GM23338 (cell line): Measurements from ENCODE around the gene CEP72. TPM values are rescaled to one million over a fixed set of nuclear protein-coding genes. Genes with fewer than 3 reads are reported as not detected.

Source experiments
- ATAC-seq: fragments of 200-7000 bp; cut with Tn5 transposase; 3 replicates; pipeline ENCODE4 v1.9.1; 2020
- DNase-seq: peaks from one replicate; pipeline ENCODE4 v3.0.0-alpha.2; 2015; ENCODE audit warnings: low spot score
- H2AFZ ChIP-seq: fragments of 200-600 bp; sonication (generic); 2 replicates; pipeline ENCODE4 v1.8.0; 2016; ENCODE audit warnings: antibody characterized with exemption, mild to moderate bottlenecking, moderate library complexity
- H3F3A ChIP-seq: fragments of 200-600 bp; sonication (generic); replicated peaks from 2 replicates; pipeline ENCODE4 v1.8.0; 2017; ENCODE audit warnings: antibody characterized with exemption, mixed run types, low read depth
- H3K27ac ChIP-seq: fragments of 200-600 bp; sonication (generic); 2 replicates; pipeline ENCODE4 v1.6.1; 2016; ENCODE audit warnings: low read depth
- H3K27me3 ChIP-seq: fragments of 200-600 bp; sonication (generic); 2 replicates; pipeline ENCODE4 v1.8.0; 2016; ENCODE audit warnings: mild to moderate bottlenecking, mixed run types, moderate library complexity; ENCODE audit not compliant: insufficient read depth
- H3K36me3 ChIP-seq: fragments of 200-600 bp; sonication (generic); 2 replicates; pipeline ENCODE4 v1.8.0; 2016; ENCODE audit warnings: mild to moderate bottlenecking; ENCODE audit not compliant: insufficient read depth
- H3K4me1 ChIP-seq: fragments of 200-600 bp; sonication (generic); 2 replicates; pipeline ENCODE4 v1.8.0; 2016; ENCODE audit warnings: mild to moderate bottlenecking, moderate library complexity; ENCODE audit not compliant: insufficient read depth
- H3K4me2 ChIP-seq: fragments of 200-600 bp; sonication (generic); 2 replicates; pipeline ENCODE4 v1.7.1; 2017; ENCODE audit warnings: mixed run types
- H3K4me3 ChIP-seq: fragments of 200-600 bp; sonication (generic); 2 replicates; pipeline ENCODE4 v1.6.1; 2016; ENCODE audit warnings: mixed run types
- H3K79me2 ChIP-seq: fragments of 200-600 bp; sonication (generic); replicated peaks from 2 replicates; pipeline ENCODE4 v1.8.0; 2017; ENCODE audit warnings: mild to moderate bottlenecking; ENCODE audit not compliant: insufficient read depth
- H3K9me2 ChIP-seq: fragments of 200-600 bp; sonication (generic); 2 replicates; pipeline ENCODE4 v1.8.0; 2017; ENCODE audit not compliant: insufficient read depth
- H4K20me1 ChIP-seq: fragments of 200-600 bp; sonication (generic); replicated peaks from 2 replicates; pipeline ENCODE4 v1.8.0; 2017; ENCODE audit warnings: mild to moderate bottlenecking; ENCODE audit not compliant: insufficient read depth
- H3K27ac Mint-ChIP-seq: 2 replicates; pipeline ENCODE4 v1.8.0; 2020; ENCODE audit warnings: inconsistent platforms, mild to moderate bottlenecking, moderate library complexity, mixed read lengths
- H3K27me3 Mint-ChIP-seq: 3 replicates; pipeline ENCODE4 v1.8.0; 2022; ENCODE audit warnings: low read depth, mild to moderate bottlenecking, moderate library complexity, mixed read lengths, inconsistent platforms; ENCODE audit not compliant: insufficient read depth, poor library complexity
- H3K36me3 Mint-ChIP-seq: 3 replicates; pipeline ENCODE4 v1.8.0; 2021; ENCODE audit warnings: low read depth, mild to moderate bottlenecking, inconsistent platforms, moderate library complexity, mixed read lengths
- H3K4me1 Mint-ChIP-seq: 3 replicates; pipeline ENCODE4 v1.8.0; 2020; ENCODE audit warnings: mild to moderate bottlenecking, inconsistent platforms, mixed read lengths
- H3K4me3 Mint-ChIP-seq: 3 replicates; pipeline ENCODE4 v1.8.0; 2021; ENCODE audit warnings: moderate library complexity, mild to moderate bottlenecking, inconsistent platforms, mixed read lengths
- H3K9me3 Mint-ChIP-seq: 3 replicates; pipeline ENCODE4 v1.8.0; 2020; ENCODE audit warnings: moderate library complexity, mild to moderate bottlenecking, inconsistent platforms, mixed read lengths
- CREB1 ChIP-seq: fragments of 250-450 bp; sonication (Bioruptor Pico); IDR thresholded peaks from 2 replicates; pipeline ENCODE4 v1.5.0; 2020; ENCODE audit warnings: low read depth, mild to moderate bottlenecking, moderate library complexity
- ETS1 ChIP-seq: IDR thresholded peaks from 2 replicates; pipeline ENCODE4 v1.6.1; 2016; ENCODE audit warnings: antibody characterized with exemption
- EZH2phosphoT487 ChIP-seq: fragments of 200-600 bp; sonication (generic); IDR thresholded peaks from one replicate; pipeline ENCODE4 v1.8.1; 2018; ENCODE audit warnings: antibody characterized with exemption; ENCODE audit not compliant: unreplicated experiment
- ZNF114 ChIP-seq: fragments of 250-450 bp; sonication (Bioruptor Pico); IDR thresholded peaks from 2 replicates; pipeline ENCODE4 v1.5.0; 2020; ENCODE audit warnings: mild to moderate bottlenecking, moderate library complexity
- ZNF331 ChIP-seq: fragments of 250-450 bp; sonication (Bioruptor Pico); IDR thresholded peaks from 2 replicates; pipeline ENCODE4 v1.5.0; 2020; ENCODE audit warnings: low read depth, mild to moderate bottlenecking, moderate library complexity
- ZNF462 ChIP-seq: fragments of 250-450 bp; sonication (Bioruptor Pico); IDR thresholded peaks from 2 replicates; pipeline ENCODE4 v1.5.0; 2020; ENCODE audit warnings: mild to moderate bottlenecking, moderate library complexity
- polyA plus RNA-seq: library from polyadenylated mRNA; unstranded; fragments of >200 nt; fragmentation: Nextera tagmentation; extraction: Ambion mirVana; gene quantifications from 2 replicates; pipeline ENCODE4 v1.2.1, GENCODE V29; 2016
- total RNA-seq: library from RNA; depleted of rRNA; stranded (reverse); fragments of >200 nt; shearing (Covaris generic); gene quantifications from 2 replicates; pipeline ENCODE4 v1.2.3, GENCODE V29; 2014

Gene CEP72
- total and polyA plus RNA-seq, 2 experiments from 2014 or later, result 15.5 to 27.1 TPM

GRCh38 chr5:582936-583635, 29.1 kb upstream of the CEP72 start:
- no peaks in the 10 kb centered on the region for H3K9me2 ChIP-seq
- DNase-seq, result no peak
- no peak overlapping the region for H3K27ac ChIP-seq
- ATAC-seq, result no peak
- Mint-ChIP-seq H3K4me3 (no peak overlapping the region), H3K27me3 (peaks cover 19% of the 10 kb centered on the region), H3K36me3 (no peaks in the 10 kb centered on the region), H3K9me3 (no peaks in the 10 kb centered on the region), H3K4me1 (peaks cover 22% of the 10 kb centered on the region), H3K27ac (no peak overlapping the region)
- H3K27me3 ChIP-seq, result no peaks in the 10 kb centered on the region
- H3K4me3 ChIP-seq, result no peak overlapping the region
- no peak overlapping the region for H2AFZ ChIP-seq
- H3F3A ChIP-seq, result no peaks in the 10 kb centered on the region
- H3K4me1 ChIP-seq, result peaks cover 4% of the 10 kb centered on the region; the same call in 1 of the 2 replicates
- H3K36me3 ChIP-seq, result no peaks in the 10 kb centered on the region
- no peak overlapping the region for H3K4me2 ChIP-seq
- H4K20me1 ChIP-seq, result no peaks in the 10 kb centered on the region
- no peaks in the 10 kb centered on the region for H3K79me2 ChIP-seq
- no peak for TF ChIP-seq ZNF331 (CRISPR knock-in tag)
- TF ChIP-seq EZH2phosphoT487, result no peak
- no peak for TF ChIP-seq ZNF114 (CRISPR knock-in tag)
- no peak for TF ChIP-seq ZNF462 (CRISPR knock-in tag)
- no peak for TF ChIP-seq ETS1
- no peak for TF ChIP-seq CREB1 (CRISPR knock-in tag)
